Stimulated activated CD4-positive, alpha-beta T cell treated with anti-CD3 and anti-CD28 coated beads, Interleukin-12 subunit alpha, Interleukin-12 subunit beta, amount 100 ng/mL, for 48 hours (primary cell): ENCODE results near the gene CDC42SE2.

Experiments used
- DNase-seq, 3 donors: peaks; one replicate each; pipeline ENCODE4 v3.0.0-alpha.2; 2020; ENCODE audit warnings: low read depth in 2 of 3, low spot score in 1 of 3

Gene CDC42SE2

DNA sequence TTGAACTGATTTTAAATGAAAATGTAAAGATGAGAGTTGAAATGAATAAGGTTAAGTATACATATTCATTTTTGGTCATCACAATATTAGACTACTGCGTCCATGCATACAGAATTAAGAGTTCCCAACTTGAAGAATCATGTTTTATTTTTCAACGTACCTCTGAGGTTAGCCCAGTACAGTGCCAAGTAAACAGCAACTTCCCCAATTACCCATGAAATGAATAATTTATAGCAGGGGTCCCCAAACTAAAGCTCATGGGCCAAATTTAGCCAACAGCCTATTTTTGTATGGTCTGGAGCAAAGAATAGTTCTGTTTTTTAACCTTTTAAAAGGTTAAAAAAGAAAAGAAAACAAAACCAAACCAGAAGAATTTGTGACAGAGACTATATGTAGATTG lies 167.9 kb downstream of the CDC42SE2 start:
- no peak for DNase-seq

- DNase-seq: no peak
Observed at GRCh38 chr5:131433109-131433508, 169.3 kb downstream of the CDC42SE2 start.

DNA sequence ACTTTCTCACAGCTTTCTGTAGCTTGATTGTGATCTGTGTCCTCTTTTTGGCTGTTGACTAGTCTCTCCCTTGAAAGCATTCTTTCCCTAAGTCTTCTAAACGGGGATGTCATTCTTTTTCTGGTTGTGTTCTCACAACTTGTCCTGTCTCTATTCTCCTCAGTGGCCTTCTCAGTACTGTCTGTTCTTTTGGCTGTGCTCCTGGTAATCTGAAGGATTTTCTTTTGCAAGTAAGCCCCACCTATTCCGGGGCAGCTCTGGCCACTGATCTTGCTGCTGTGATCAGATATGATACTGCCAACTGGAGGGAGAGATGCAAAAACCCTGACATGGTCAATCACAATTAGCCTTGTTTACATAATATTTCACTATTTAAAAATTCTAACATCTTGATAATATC lies 172.2 kb downstream of the CDC42SE2 start:
- no peak for DNase-seq

GRCh38 chr5:131441184-131441583 lies 177.3 kb downstream of the CDC42SE2 start:
- DNase-seq: no peak
